ENCODE results near the gene OR6Y1.

- no peak for TF ChIP-seq CTCF (IDR thresholded peaks at IDR 0.05)
- no peak for TF ChIP-seq ZFX (IDR thresholded peaks at IDR 0.05; ENCODE audit: borderline replicate concordance)
These were observed 34.2 kb downstream of the OR6Y1 start for GRCh38 chr1:158520021-158520420.

Data from 22Rv1 (cell line).